Trophoblast cell (in vitro differentiated cells and primary cell): ENCODE data around the gene CHCHD3.

Experiments used
- DNase-seq, 2 donors: peaks; one replicate each; pipeline ENCODE4 v3.0.0-alpha.2; 2016
- H2AFZ ChIP-seq: 2 replicates; pipeline ENCODE4 v1.6.1; 2013; ENCODE audit warnings: low read length, moderate library complexity, mild to moderate bottlenecking; ENCODE audit not compliant: insufficient read depth, poor library complexity
- H2AK5ac ChIP-seq: 2 replicates; pipeline ENCODE4 v1.6.1; 2013; ENCODE audit warnings: mild to moderate bottlenecking, low read length
- H2BK120ac ChIP-seq: 2 replicates; pipeline ENCODE4 v1.6.1; 2013; ENCODE audit warnings: low read length, mild to moderate bottlenecking, moderate library complexity; ENCODE audit not compliant: insufficient read depth, poor library complexity
- H2BK12ac ChIP-seq: 2 replicates; pipeline ENCODE4 v1.6.1; 2013; ENCODE audit warnings: mild to moderate bottlenecking, low read length, moderate library complexity
- H2BK5ac ChIP-seq: 2 replicates; pipeline ENCODE4 v1.6.1; 2013; ENCODE audit warnings: low read length, low read depth, moderate library complexity, mild to moderate bottlenecking; ENCODE audit not compliant: poor library complexity
- H3K14ac ChIP-seq: 2 replicates; pipeline ENCODE4 v1.6.1; 2013; ENCODE audit warnings: mild to moderate bottlenecking, low read length
- H3K18ac ChIP-seq: 2 replicates; pipeline ENCODE4 v1.6.1; 2013; ENCODE audit warnings: mild to moderate bottlenecking, low read length
- H3K23ac ChIP-seq: 2 replicates; pipeline ENCODE4 v1.6.1; 2013; ENCODE audit warnings: low read length
- H3K27ac ChIP-seq: 2 replicates; pipeline ENCODE4 v1.5.1; 2013; ENCODE audit warnings: low read depth, mild to moderate bottlenecking, inconsistent platforms, low read length, moderate library complexity
- H3K27me3 ChIP-seq: 2 replicates; pipeline ENCODE4 v1.6.1; 2013; ENCODE audit warnings: inconsistent platforms, mild to moderate bottlenecking, low read length, moderate library complexity; ENCODE audit not compliant: insufficient read depth
- H3K36me3 ChIP-seq, 2 experiments: 1 replicate in 1 of 2; 2 replicates in 1 of 2; pipeline ENCODE4 v1.6.1; 2013; ENCODE audit warnings: low read length in 2 of 2, mild to moderate bottlenecking in 2 of 2, moderate library complexity in 1 of 2; ENCODE audit not compliant: insufficient read depth in 2 of 2, control insufficient read depth in 1 of 2
- H3K4ac ChIP-seq: 2 replicates; pipeline ENCODE4 v1.6.1; 2013; ENCODE audit warnings: low read depth, mild to moderate bottlenecking, low read length, moderate library complexity
- H3K4me1 ChIP-seq, 2 experiments: 1 replicate in 1 of 2; 2 replicates in 1 of 2; pipeline ENCODE4 v1.6.1; 2013; ENCODE audit warnings: low read length in 2 of 2, mild to moderate bottlenecking in 2 of 2, moderate library complexity in 1 of 2; ENCODE audit not compliant: insufficient read depth in 2 of 2, control insufficient read depth in 1 of 2
- H3K4me2 ChIP-seq: 2 replicates; pipeline ENCODE4 v1.6.1; 2013; ENCODE audit warnings: inconsistent platforms, mild to moderate bottlenecking, low read length, moderate library complexity
- H3K4me3 ChIP-seq: 2 replicates; pipeline ENCODE4 v1.5.1; 2013; ENCODE audit warnings: mild to moderate bottlenecking, low read depth, low read length, inconsistent platforms
- H3K79me1 ChIP-seq: one replicate; pipeline ENCODE4 v1.6.1; 2013; ENCODE audit warnings: low read length
- H3K79me2 ChIP-seq: 2 replicates; pipeline ENCODE4 v1.6.1; 2013; ENCODE audit warnings: low read length, mild to moderate bottlenecking; ENCODE audit not compliant: control insufficient read depth, insufficient read depth, poor library complexity
- H3K9ac ChIP-seq: 2 replicates; pipeline ENCODE4 v1.6.1; 2013; ENCODE audit warnings: mild to moderate bottlenecking, low read length
- H3K9me3 ChIP-seq: 2 replicates; pipeline ENCODE4 v1.6.1; 2013; ENCODE audit warnings: low read depth, mild to moderate bottlenecking, control low read depth, inconsistent platforms, low read length; ENCODE audit not compliant: insufficient read depth
- H4K12ac ChIP-seq: 2 replicates; pipeline ENCODE4 v1.6.1; 2013; ENCODE audit warnings: low read depth, mild to moderate bottlenecking, low read length, moderate library complexity
- H4K8ac ChIP-seq: 2 replicates; pipeline ENCODE4 v1.6.1; 2013; ENCODE audit warnings: low read depth, mild to moderate bottlenecking, low read length, moderate library complexity
- H4K91ac ChIP-seq: one replicate; pipeline ENCODE4 v1.6.1; 2013; ENCODE audit warnings: low read depth, mild to moderate bottlenecking, low read length, moderate library complexity
- WGBS: extraction: QIAGEN DNeasy Blood & Tissue Kit; methylation state at CpG from one replicate; pipeline ENCODE4 v1.1.7; 2013; ENCODE audit warnings: missing lambda C conversion rate; ENCODE audit not compliant: insufficient read length, insufficient coverage; ENCODE audit errors: extremely low coverage; 5-methylcytosine and 5-hydroxymethylcytosine counted together

Gene CHCHD3

DNA sequence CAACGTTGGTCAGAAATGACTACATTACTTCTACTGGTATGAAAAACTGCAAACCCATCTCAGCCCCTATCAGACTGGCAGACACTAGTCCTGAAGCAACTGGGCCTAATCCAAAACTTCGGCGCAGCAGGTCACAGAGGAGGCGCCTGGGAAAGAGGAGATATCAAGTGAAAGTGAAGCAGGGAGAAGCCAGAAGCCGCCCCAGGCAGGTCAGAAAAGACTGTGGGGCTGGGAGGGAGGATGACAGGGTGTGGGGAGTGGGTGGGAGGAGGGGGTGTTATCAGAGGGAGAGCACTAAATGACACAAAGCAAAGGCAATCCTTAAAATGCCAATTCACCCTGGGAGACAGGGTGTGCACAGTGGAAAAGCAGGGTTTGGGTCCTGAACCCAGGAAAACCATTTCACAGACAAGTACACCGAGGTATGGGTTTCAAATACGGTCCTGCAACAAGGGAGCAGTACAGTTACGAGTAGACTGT lies 731 bp downstream of the CHCHD3 start:
- DNase-seq, result peak in 1 of 2 donors; percentile 17
- Histone ChIP-seq H2BK5ac (no peak overlapping the region), H2BK12ac (no peak overlapping the region), H3K27ac (no peak overlapping the region), H3K79me1 (peaks cover 2% of the 10 kb centered on the region), H4K91ac (no peak overlapping the region), H3K4ac (peak overlapping the region; percentile 84), H3K18ac (no peak overlapping the region), H3K23ac (no peak overlapping the region), H3K9ac (peak overlapping the region; percentile 94), H3K4me1 (no peaks in the 10 kb centered on the region), H2BK120ac (no peak overlapping the region), H2AFZ (no peak overlapping the region), H3K79me2 (peaks cover 7% of the 10 kb centered on the region), H3K36me3 (no peaks in the 10 kb centered on the region), H3K14ac (no peak overlapping the region), H3K4me3 (peak overlapping the region; percentile 98), H3K9me3 (no peaks in the 10 kb centered on the region), H2AK5ac (no peak overlapping the region), H3K27me3 (no peaks in the 10 kb centered on the region), H4K12ac (no peak overlapping the region), H4K8ac (no peak overlapping the region), H3K4me2 (peak overlapping the region; percentile 95)
- WGBS, result no CpG with 5 or more reads among the region's 8 CpGs

GRCh38 chr7:133079296-133079695 lies 2.6 kb downstream of the CHCHD3 start:
- Histone ChIP-seq H2AFZ (no peak overlapping the region), H3K4ac (peak overlapping the region; percentile 48), H3K79me1 (peaks cover 2% of the 10 kb centered on the region), H3K9ac (no peak overlapping the region), H2AK5ac (no peak overlapping the region), H3K79me2 (peaks cover 7% of the 10 kb centered on the region), H3K27ac (no peak overlapping the region), H3K4me2 (no peak overlapping the region), H3K14ac (no peak overlapping the region), H2BK120ac (no peak overlapping the region), H4K91ac (no peak overlapping the region), H2BK5ac (no peak overlapping the region), H3K23ac (no peak overlapping the region), H4K8ac (no peak overlapping the region), H3K36me3 (peaks cover 0 to 4% of the 10 kb centered on the region in 2 experiments), H2BK12ac (no peak overlapping the region), H3K4me3 (no peak overlapping the region), H3K4me1 (no peaks in the 10 kb centered on the region), H3K9me3 (no peaks in the 10 kb centered on the region), H3K27me3 (no peaks in the 10 kb centered on the region), H3K18ac (no peak overlapping the region), H4K12ac (no peak overlapping the region)
- no CpG with 5 or more reads among the region's 5 CpGs for WGBS
- DNase-seq, result no peak

GRCh38 chr7:133077394-133077793 lies 4.5 kb downstream of the CHCHD3 start:
- no peak overlapping the region for H4K91ac ChIP-seq
- no peak for DNase-seq
- no peak overlapping the region for H3K4ac ChIP-seq
- H3K27ac ChIP-seq, result no peak overlapping the region
- H3K36me3 ChIP-seq, result peaks cover 0 to 4% of the 10 kb centered on the region in 2 experiments
- no peak overlapping the region for H3K4me3 ChIP-seq
- H3K23ac ChIP-seq, result no peak overlapping the region
- peaks cover 2% of the 10 kb centered on the region for H3K79me1 ChIP-seq
- H4K8ac ChIP-seq, result no peak overlapping the region
- H3K9me3 ChIP-seq, result no peaks in the 10 kb centered on the region
- H2BK5ac ChIP-seq, result no peak overlapping the region
- H3K4me1 ChIP-seq, result no peaks in the 10 kb centered on the region
- H2BK12ac ChIP-seq, result no peak overlapping the region
- peaks cover 7% of the 10 kb centered on the region for H3K79me2 ChIP-seq
- H3K18ac ChIP-seq, result no peak overlapping the region
- no CpG with 5 or more reads among the region's 4 CpGs for WGBS
- H2BK120ac ChIP-seq, result no peak overlapping the region
- no peak overlapping the region for H4K12ac ChIP-seq
- no peak overlapping the region for H3K4me2 ChIP-seq
- no peak overlapping the region for H2AFZ ChIP-seq
- H2AK5ac ChIP-seq, result no peak overlapping the region
- no peak overlapping the region for H3K14ac ChIP-seq
- no peaks in the 10 kb centered on the region for H3K27me3 ChIP-seq
- no peak overlapping the region for H3K9ac ChIP-seq

GRCh38 chr7:133076142-133076541 lies 5.7 kb downstream of the CHCHD3 start:
- Histone ChIP-seq H3K4me2 (no peak overlapping the region), H4K91ac (no peak overlapping the region), H3K79me2 (peaks cover 2% of the 10 kb centered on the region), H3K14ac (no peak overlapping the region), H2AFZ (no peak overlapping the region), H3K27ac (no peak overlapping the region), H3K4me3 (no peak overlapping the region), H3K4ac (peak overlapping the region; percentile 79), H3K18ac (no peak overlapping the region), H3K23ac (no peak overlapping the region), H2BK120ac (no peak overlapping the region), H3K9ac (no peak overlapping the region), H3K27me3 (no peaks in the 10 kb centered on the region), H4K8ac (no peak overlapping the region), H4K12ac (no peak overlapping the region), H3K36me3 (peaks cover 0 to 4% of the 10 kb centered on the region in 2 experiments), H2BK5ac (no peak overlapping the region), H2BK12ac (no peak overlapping the region), H3K79me1 (no peaks in the 10 kb centered on the region), H2AK5ac (no peak overlapping the region), H3K9me3 (no peaks in the 10 kb centered on the region), H3K4me1 (no peaks in the 10 kb centered on the region)
- no CpG with 5 or more reads among the region's 2 CpGs for WGBS
- DNase-seq, result no peak
